ENCODE data around the gene CD68.
"Not testable (repeated sequence)": the region's sequence is repeated elsewhere in the genome, so short reads cannot be mapped to it uniquely, and the experiment has no call there.

CD68 gene

DNA sequence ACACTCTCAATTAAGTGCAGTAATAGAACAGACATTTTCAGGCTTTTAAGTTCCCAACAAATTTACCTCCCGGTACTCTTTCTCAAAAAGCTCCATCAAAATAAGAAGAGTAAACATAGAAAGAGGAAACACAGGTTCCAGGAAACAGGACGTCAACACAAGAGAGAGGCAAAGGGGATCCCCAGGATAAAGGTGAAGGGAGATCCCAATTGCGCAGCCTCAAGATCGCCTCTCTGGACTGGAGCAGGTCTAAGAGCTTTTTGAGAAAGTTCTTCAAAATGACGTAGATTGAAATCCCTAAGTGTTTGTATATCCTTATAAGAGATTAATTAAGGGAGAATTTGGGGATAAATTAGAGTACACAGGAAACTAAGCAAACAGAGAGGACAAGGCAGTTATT, 39.2 kb downstream of the CD68 start:
- TF ChIP-seq, protein P1, sequence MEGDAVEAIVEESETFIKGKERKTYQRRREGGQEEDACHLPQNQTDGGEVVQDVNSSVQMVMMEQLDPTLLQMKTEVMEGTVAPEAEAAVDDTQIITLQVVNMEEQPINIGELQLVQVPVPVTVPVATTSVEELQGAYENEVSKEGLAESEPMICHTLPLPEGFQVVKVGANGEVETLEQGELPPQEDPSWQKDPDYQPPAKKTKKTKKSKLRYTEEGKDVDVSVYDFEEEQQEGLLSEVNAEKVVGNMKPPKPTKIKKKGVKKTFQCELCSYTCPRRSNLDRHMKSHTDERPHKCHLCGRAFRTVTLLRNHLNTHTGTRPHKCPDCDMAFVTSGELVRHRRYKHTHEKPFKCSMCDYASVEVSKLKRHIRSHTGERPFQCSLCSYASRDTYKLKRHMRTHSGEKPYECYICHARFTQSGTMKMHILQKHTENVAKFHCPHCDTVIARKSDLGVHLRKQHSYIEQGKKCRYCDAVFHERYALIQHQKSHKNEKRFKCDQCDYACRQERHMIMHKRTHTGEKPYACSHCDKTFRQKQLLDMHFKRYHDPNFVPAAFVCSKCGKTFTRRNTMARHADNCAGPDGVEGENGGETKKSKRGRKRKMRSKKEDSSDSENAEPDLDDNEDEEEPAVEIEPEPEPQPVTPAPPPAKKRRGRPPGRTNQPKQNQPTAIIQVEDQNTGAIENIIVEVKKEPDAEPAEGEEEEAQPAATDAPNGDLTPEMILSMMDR (IDR thresholded peaks at IDR 0.05; ENCODE audit: unreplicated experiment in 3 of 3): no peak
- Mint-ChIP-seq H3K4me1 (peaks cover 5% of the 10 kb centered on the region), H3K27me3 (ENCODE audit: low read depth) (peaks cover 5% of the 10 kb centered on the region), H3K9me3 (no peaks in the 10 kb centered on the region), H3K4me3 (no peak overlapping the region), H3K27ac (peak overlapping the region in 1 of 3 experiments; percentile 2), H3K36me3 (ENCODE audit: low read depth) (no peaks in the 10 kb centered on the region)

DNA sequence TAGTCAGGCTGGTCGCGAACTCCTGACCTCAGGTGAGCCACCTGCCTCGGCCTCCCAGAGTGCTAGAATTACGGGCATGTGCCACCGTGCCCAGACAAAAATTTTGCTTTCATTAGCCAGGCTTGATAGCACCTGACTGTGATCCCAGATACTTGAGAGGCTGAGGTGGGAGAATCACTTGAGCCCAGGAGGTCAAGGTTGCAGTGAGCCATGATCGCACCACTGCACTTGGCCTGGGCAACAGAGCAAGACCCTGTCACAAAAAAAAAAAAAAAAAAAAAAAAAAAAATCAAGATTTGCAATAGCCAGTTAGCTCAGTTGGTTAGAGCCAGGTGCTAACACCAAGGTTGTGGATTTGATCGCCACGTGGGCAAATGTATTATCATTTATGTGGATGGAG, 41.4 kb downstream of the CD68 start:
- TF ChIP-seq, protein P1 (IDR thresholded peaks at IDR 0.05; ENCODE audit: unreplicated experiment in 3 of 3): no peak
- Mint-ChIP-seq H3K36me3 (ENCODE audit: low read depth) (peaks cover 3% of the 10 kb centered on the region), H3K9me3 (no peaks in the 10 kb centered on the region), H3K4me1 (no peaks in the 10 kb centered on the region), H3K4me3 (no peak overlapping the region), H3K27me3 (ENCODE audit: low read depth) (peaks cover 5% of the 10 kb centered on the region), H3K27ac (no peak overlapping the region)

- peaks cover 5% of the 10 kb centered on the region for H3K27me3 Mint-ChIP-seq (ENCODE audit: low read depth)
- H3K4me3 Mint-ChIP-seq: no peak overlapping the region
- peaks cover 10% of the 10 kb centered on the region for H3K4me1 Mint-ChIP-seq
- H3K9me3 Mint-ChIP-seq: no peaks in the 10 kb centered on the region
- no peak overlapping the region for H3K27ac Mint-ChIP-seq
- TF ChIP-seq, protein P1 (IDR thresholded peaks at IDR 0.05; ENCODE audit: unreplicated experiment in 3 of 3): no peak
- H3K36me3 Mint-ChIP-seq (ENCODE audit: low read depth): peaks cover 13% of the 10 kb centered on the region
These were observed 44.2 kb downstream of the CD68 start for GRCh38 chr17:7623661-7624060.

GRCh38 chr17:7625749-7626148, 46.3 kb downstream of the CD68 start:
- Mint-ChIP-seq H3K4me3 (peak overlapping the region; percentile 73 to 98 (median 97)), H3K36me3 (ENCODE audit: low read depth) (peaks cover 13% of the 10 kb centered on the region)
- H3K27me3 Mint-ChIP-seq (ENCODE audit: low read depth); H3K9me3 Mint-ChIP-seq; H3K4me1 Mint-ChIP-seq; H3K27ac Mint-ChIP-seq: not testable (repeated sequence)

DNA sequence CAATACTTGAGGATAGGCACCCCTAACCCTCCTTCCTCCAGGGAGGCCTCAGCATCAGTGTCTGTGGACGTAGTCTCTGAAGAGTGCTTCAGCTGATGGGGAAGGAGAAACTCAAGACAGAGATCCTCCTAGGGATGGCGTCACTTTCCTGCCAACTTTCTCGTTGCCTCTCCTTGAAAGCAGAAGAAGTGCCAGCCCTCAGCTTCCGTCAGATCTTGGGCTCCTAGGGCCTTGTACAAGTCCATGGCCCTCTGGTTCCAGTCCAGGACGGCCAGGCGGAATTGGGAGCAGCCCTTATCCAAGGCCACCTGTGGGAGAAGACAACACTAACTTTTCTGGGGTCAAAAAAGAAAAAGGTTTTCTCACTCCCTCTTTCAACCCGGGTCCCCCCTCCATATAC, 46.9 kb downstream of the CD68 start:
- no peaks in the 10 kb centered on the region for H3K9me3 Mint-ChIP-seq
- peaks cover 13% of the 10 kb centered on the region for H3K36me3 Mint-ChIP-seq (ENCODE audit: low read depth)
- TF ChIP-seq, protein P1 (IDR thresholded peaks at IDR 0.05; ENCODE audit: unreplicated experiment in 3 of 3): no peak
- peaks cover 5% of the 10 kb centered on the region for H3K27me3 Mint-ChIP-seq (ENCODE audit: low read depth)
- peaks cover 10% of the 10 kb centered on the region for H3K4me1 Mint-ChIP-seq
- H3K27ac Mint-ChIP-seq: peak overlapping the region; percentile 94 to 98 (median 97)
- peak overlapping the region; percentile 97 to 98 (median 97) for H3K4me3 Mint-ChIP-seq

GRCh38 chr17:7626956-7627249, 47.5 kb downstream of the CD68 start:
- H3K4me3 Mint-ChIP-seq: peak overlapping the region; percentile 97 to 98 (median 97)

More at GRCh38 chr17:7626956-7627249, 47.5 kb downstream of the CD68 start:
- TF ChIP-seq, protein P1 (IDR thresholded peaks at IDR 0.05; ENCODE audit: unreplicated experiment in 3 of 3): no peak
- H3K4me1 Mint-ChIP-seq: peaks cover 10% of the 10 kb centered on the region
- peak overlapping the region; percentile 94 to 98 (median 97) for H3K27ac Mint-ChIP-seq
- peaks cover 4% of the 10 kb centered on the region for H3K27me3 Mint-ChIP-seq (ENCODE audit: low read depth)
- peaks cover 13% of the 10 kb centered on the region for H3K36me3 Mint-ChIP-seq (ENCODE audit: low read depth)
- H3K9me3 Mint-ChIP-seq: no peaks in the 10 kb centered on the region
